B cell (primary cell): Measurements from ENCODE around the gene CARD8. TPM values are rescaled to one million over a fixed set of nuclear protein-coding genes. Genes with fewer than 3 reads are reported as not detected.

Source experiments
- ATAC-seq: fragments of 200-7000 bp; cut with Tn5 transposase; one replicate; pipeline ENCODE4 v1.10.0; 2021; ENCODE audit warnings: low read depth, mild to moderate bottlenecking, moderate number of reproducible peaks, moderate library complexity
- CTCF ChIA-PET: fragments of 350-600 bp; sonication (Branson Sonifier 250); formaldehyde crosslinking; loops from one replicate; lab custom pipeline; 2021; ENCODE audit warnings: antibody characterized with exemption, inconsistent platforms; lab: Charles Lee
- POLR2A ChIA-PET: fragments of 350-600 bp; sonication (Branson Sonifier 250); formaldehyde crosslinking; loops from one replicate; lab custom pipeline; 2021; ENCODE audit warnings: antibody characterized with exemption; lab: Charles Lee
- DNase-seq: peaks from one replicate; pipeline ENCODE4 v3.0.0; 2013
- H2AFZ ChIP-seq: 2 replicates; pipeline ENCODE4 v1.6.1; 2012; ENCODE audit warnings: mild to moderate bottlenecking, low read depth, low read length; ENCODE audit not compliant: insufficient read depth, poor library complexity, severe bottlenecking
- H3K27ac ChIP-seq, 2 donors: 1 replicate in 1 of 2; 2 replicates in 1 of 2; pipeline ENCODE4 v1.5.1; 2012 to 2013; ENCODE audit warnings: low read length in 2 of 2, mild to moderate bottlenecking in 2 of 2, moderate library complexity in 1 of 2
- H3K27me3 ChIP-seq, 4 experiments: fragments of 200-600 bp in 1 of 4; sonication (generic) in 1 of 4; replicated peaks in 1 of 4; 1 replicate in 2 of 4; 2 replicates in 2 of 4; pipeline versions ENCODE4 v1.6.1 to v1.7.0; 2013 to 2016; ENCODE audit warnings: low read length in 3 of 4, mild to moderate bottlenecking in 2 of 4, mixed read lengths in 1 of 4, moderate library complexity in 1 of 4; ENCODE audit not compliant: insufficient read depth in 4 of 4, control insufficient read depth in 3 of 4; ENCODE audit errors: control extremely low read depth in 1 of 4
- H3K36me3 ChIP-seq, 2 experiments: replicated peaks in 1 of 2; 1 replicate in 1 of 2; 2 replicates in 1 of 2; pipeline versions ENCODE4 v1.6.1 to v1.7.1; 2013; ENCODE audit warnings: low read length in 1 of 2; ENCODE audit not compliant: insufficient read depth in 2 of 2, control insufficient read depth in 1 of 2; ENCODE audit errors: control extremely low read depth in 1 of 2, extremely low read depth in 1 of 2
- H3K4me1 ChIP-seq, 2 donors: fragments of 200-600 bp in 1 of 2; sonication (generic) in 1 of 2; 1 replicate in 1 of 2; 2 replicates in 1 of 2; pipeline versions ENCODE4 v1.5.1 to v1.6.1; 2013 to 2017; ENCODE audit warnings: low read length in 2 of 2; ENCODE audit not compliant: control insufficient read depth in 2 of 2, insufficient read depth in 2 of 2
- H3K4me2 ChIP-seq: replicated peaks from 2 replicates; pipeline ENCODE3; 2012; ENCODE audit warnings: mild to moderate bottlenecking, low read depth, low read length; ENCODE audit not compliant: poor library complexity, severe bottlenecking
- H3K4me3 ChIP-seq, 5 experiments: fragments of 200-600 bp in 1 of 5; sonication (generic) in 1 of 5; 1 replicate in 3 of 5; 2 replicates in 2 of 5; pipeline versions ENCODE4 v1.5.1 to v1.7.0; 2011 to 2016; ENCODE audit warnings: low read length in 4 of 5, mild to moderate bottlenecking in 4 of 5, low read depth in 2 of 5, control low read depth in 1 of 5, moderate library complexity in 1 of 5; ENCODE audit not compliant: insufficient read depth in 1 of 5; ENCODE audit errors: control extremely low read depth in 1 of 5, extremely low read depth in 1 of 5
- H3K79me2 ChIP-seq: fragments of 200-600 bp; sonication (generic); one replicate; pipeline ENCODE4 v1.6.0; 2016; ENCODE audit warnings: low read length; ENCODE audit not compliant: control insufficient read depth, insufficient read depth
- H3K9ac ChIP-seq: fragments of 200-600 bp; sonication (generic); 2 replicates; pipeline ENCODE4 v1.6.1; 2017; ENCODE audit warnings: mild to moderate bottlenecking, low read length, moderate library complexity
- H3K9me3 ChIP-seq, 3 donors: one replicate each; pipeline versions ENCODE4 v1.6.1 to v1.7.1; 2013; ENCODE audit warnings: low read length in 2 of 3; ENCODE audit not compliant: control insufficient read depth in 2 of 3, insufficient read depth in 1 of 3; ENCODE audit errors: control extremely low read depth in 1 of 3
- H4K20me1 ChIP-seq: 2 replicates; pipeline ENCODE4 v1.6.0; 2012; ENCODE audit warnings: mild to moderate bottlenecking, low read length; ENCODE audit not compliant: insufficient read depth, control insufficient read depth, poor library complexity, severe bottlenecking
- H3K27ac Mint-ChIP-seq: one replicate; pipeline ENCODE4 v1.8.0; 2021; ENCODE audit warnings: mixed read lengths
- H3K27me3 Mint-ChIP-seq: one replicate; pipeline ENCODE4 v1.8.0; 2021; ENCODE audit warnings: mixed read lengths
- H3K4me1 Mint-ChIP-seq: one replicate; pipeline ENCODE4 v1.8.0; 2021; ENCODE audit warnings: mixed read lengths
- H3K4me3 Mint-ChIP-seq: one replicate; pipeline ENCODE4 v1.8.0; 2021; ENCODE audit warnings: mixed read lengths
- H3K9me3 Mint-ChIP-seq: one replicate; pipeline ENCODE4 v1.8.0; 2022; ENCODE audit warnings: mixed read lengths; ENCODE audit not compliant: insufficient read depth
- CTCF ChIP-seq: fragments of 200-600 bp; IDR thresholded peaks from one replicate; pipeline ENCODE4 v1.8.0; 2022; ENCODE audit warnings: antibody characterized with exemption, mild to moderate bottlenecking
- EZH2 ChIP-seq: IDR thresholded peaks from 2 replicates; pipeline ENCODE4 v1.6.1; 2012; ENCODE audit warnings: borderline replicate concordance, low read depth, mild to moderate bottlenecking, moderate library complexity, low read length; ENCODE audit not compliant: insufficient read depth, poor library complexity, severe bottlenecking
- WGBS: methylation state at CpG from one replicate; pipeline ENCODE4 v1.1.5; 2013; ENCODE audit warnings: missing lambda C conversion rate; ENCODE audit not compliant: insufficient coverage; 5-methylcytosine and 5-hydroxymethylcytosine counted together
- intact Hi-C: fragments of 100-400 bp; cut with micrococcal nuclease; formaldehyde crosslinking; loops from one replicate; pipeline ENCODE4 v1.10.0; 2022
- polyA plus RNA-seq: library from polyadenylated mRNA; depleted of rRNA; stranded (reverse); fragments of >200 nt; gene quantifications from 2 replicates; pipeline ENCODE4 v1.2.3, GENCODE V29; 2012
- total RNA-seq, 2 donors: library from RNA; stranded (reverse); fragments of 120-200 nt in 1 of 2; gene quantifications; 1 replicate in 1 of 2; 2 replicates in 1 of 2; pipeline versions ENCODE4 v1.2.3 to v1.2.4, GENCODE V29; 2013 to 2022

Gene CARD8
- total and polyA plus RNA-seq, 2 donors (not counting 1 experiment from before 2014, with no cell fraction given) = 92.0 to 161 TPM

GRCh38 chr19:48258350-48258749 is 2.6 kb upstream of the CARD8 start:
- peak overlapping the region; percentile 89 for H3K27ac Mint-ChIP-seq
- ChIA-PET POLR2A (interaction anchor here (0.5 to 0.6 kb wide), 2 partner anchors 60 to 312 kb away, joined by 3 to 4 read pairs; no protein-coding TSS in a partner anchor), CTCF (interaction anchor here (0.7 to 2.9 kb wide), 6 partner anchors 8 to 151 kb away, joined by 3 to 16 read pairs (median 8); partner anchors contain the start of gene EMP3)
- WGBS = 0% methylated on average over 1 of the region's 6 CpGs
- no peaks in the 10 kb centered on the region for H3K27me3 Mint-ChIP-seq
- no peaks in the 10 kb centered on the region for H3K9me3 ChIP-seq
- peak overlapping the region; percentile 59 for H3K9ac ChIP-seq
- no peak for ATAC-seq
- TF ChIP-seq CTCF = no peak
- no peak for TF ChIP-seq EZH2
- no peaks in the 10 kb centered on the region for H4K20me1 ChIP-seq
- intact Hi-C loops = loop anchor here (5.0 kb wide), 2 partner anchors 741 to 1334 kb away; partner anchors contain the start of genes NAPA and PRR12
- H3K27ac ChIP-seq = peak overlapping the region; percentile 74 to 81
- H3K9me3 Mint-ChIP-seq = no peaks in the 10 kb centered on the region
- no peaks in the 10 kb centered on the region for H3K36me3 ChIP-seq
- peak; percentile 32 for DNase-seq
- peak overlapping the region; percentile 77 for H3K4me2 ChIP-seq
- no peaks in the 10 kb centered on the region for H3K27me3 ChIP-seq
- peaks cover 46% of the 10 kb centered on the region for H3K4me1 Mint-ChIP-seq
- peak overlapping the region; percentile 37 to 58 (median 42) for H3K4me3 ChIP-seq
- peaks cover 41% of the 10 kb centered on the region for H3K79me2 ChIP-seq
- H3K4me3 Mint-ChIP-seq = peak overlapping the region; percentile 87
- peak overlapping the region; percentile 65 for H2AFZ ChIP-seq
- H3K4me1 ChIP-seq = peaks cover 34 to 46% of the 10 kb centered on the region in 2 donors

GRCh38 chr19:48254529-48254970 is 1.2 kb downstream of the CARD8 start:
- H3K9ac ChIP-seq = peak overlapping the region; percentile 98

More at GRCh38 chr19:48254529-48254970, 1.2 kb downstream of the CARD8 start:
- H3K4me1 Mint-ChIP-seq = peaks cover 64% of the 10 kb centered on the region
- Histone ChIP-seq H4K20me1 (no peaks in the 10 kb centered on the region), H3K9me3 (no peaks in the 10 kb centered on the region), H3K4me1 (peaks cover 45 to 49% of the 10 kb centered on the region in 2 donors), H3K79me2 (peaks cover 65% of the 10 kb centered on the region), H3K4me3 (peak overlapping the region in 2 of 5 experiments; percentile 98 to 99), H3K27me3 (no peaks in the 10 kb centered on the region), H3K4me2 (peak overlapping the region; percentile 77), H3K27ac (peak overlapping the region; percentile 92 to 93), H2AFZ (no peak overlapping the region), H3K36me3 (peaks cover 0 to 1% of the 10 kb centered on the region in 2 experiments)
- POLR2A ChIA-PET = interaction anchor here (1.4 kb wide), 2 partner anchors 50 to 51 kb away, joined by 3 to 4 read pairs; no protein-coding TSS in a partner anchor
- no peaks in the 10 kb centered on the region for H3K27me3 Mint-ChIP-seq
- WGBS = 100% methylated on average over 2 of the region's 4 CpGs
- intact Hi-C loops = no loop called here
- peak overlapping the region; percentile 76 for H3K27ac Mint-ChIP-seq
- H3K9me3 Mint-ChIP-seq = no peaks in the 10 kb centered on the region
- TF ChIP-seq CTCF = no peak
- no peak for TF ChIP-seq EZH2
- no peak for ATAC-seq
- DNase-seq = no peak
- CTCF ChIA-PET = interaction anchor here (1.1 to 2.3 kb wide), 6 partner anchors 9 to 365 kb away, joined by 3 to 18 read pairs (median 6); partner anchors contain the start of genes LIG1, RPL18 and SPHK2
- H3K4me3 Mint-ChIP-seq = peak overlapping the region; percentile 100
